ENCODE data around the gene TADA3. TPM values are rescaled to one million over a fixed set of nuclear protein-coding genes. Genes with fewer than 3 reads are reported as not detected.

TADA3 gene
- total RNA-seq, 1 donor from 2014 or later = 45.3 TPM

GRCh38 chr3:9730657-9731205 is 61.5 kb downstream of the TADA3 start:
- DNase-seq = no peak
- intact Hi-C loops (cut with micrococcal nuclease) = no loop called here

More at GRCh38 chr3:9730657-9731205, 61.5 kb downstream of the TADA3 start:
- no peak for TF ChIP-seq CTCF (IDR thresholded peaks at IDR 0.05; ENCODE audit: borderline replicate concordance)
- Histone ChIP-seq H3K4me3 (peak overlapping the region; percentile 98), H3K27ac (replicated peaks) (peak overlapping the region; percentile 100), H3K4me1 (peaks cover 52% of the 10 kb centered on the region), H3K27me3 (ENCODE audit: low read depth) (no peaks in the 10 kb centered on the region), H3K36me3 (peaks cover 17% of the 10 kb centered on the region), H3K9me3 (replicated peaks) (no peaks in the 10 kb centered on the region)

Other genes with a start within 250 kb of the TADA3 start
- not detected for gene LHFPL4, start 238.7 kb downstream of the TADA3 start, total RNA-seq
- 42.3 TPM for gene MTMR14, start 143.0 kb downstream of the TADA3 start, total RNA-seq
- gene CPNE9, start 88.6 kb downstream of the TADA3 start, total RNA-seq = 0.16 TPM
- 9.4 TPM for gene BRPF1, start 60.7 kb downstream of the TADA3 start, total RNA-seq
- 9.2 TPM for gene OGG1, start 42.5 kb downstream of the TADA3 start, total RNA-seq
- 12.3 TPM for gene CAMK1, start 22.5 kb downstream of the TADA3 start, total RNA-seq
- 52.9 TPM for gene ARPC4, start 609 bp upstream of the TADA3 start, total RNA-seq
- gene TTLL3, start 17.8 kb upstream of the TADA3 start, total RNA-seq = 10.2 TPM
- 35.7 TPM for gene RPUSD3, start 51.5 kb upstream of the TADA3 start, total RNA-seq
- 0.36 TPM for gene CIDEC, start 87.8 kb upstream of the TADA3 start, total RNA-seq
- gene JAGN1, start 98.1 kb upstream of the TADA3 start, total RNA-seq = 17.5 TPM
- 0.58 TPM for gene IL17RE, start 110.4 kb upstream of the TADA3 start, total RNA-seq
- 35.0 TPM for gene IL17RC, start 124.6 kb upstream of the TADA3 start, total RNA-seq
- 72.3 TPM for gene CRELD1, start 141.4 kb upstream of the TADA3 start, total RNA-seq
- gene PRRT3, start 159.9 kb upstream of the TADA3 start, total RNA-seq = 0.47 TPM
- gene EMC3, start 194.4 kb upstream of the TADA3 start, total RNA-seq = 84.7 TPM
- gene FANCD2, start 234.0 kb upstream of the TADA3 start, total RNA-seq = 0.77 TPM

Measured in left ventricle myocardium inferior (tissue), 1 donor.